H1 (cell line): Measurements from ENCODE around the gene CXXC5. TPM values are rescaled to one million over a fixed set of nuclear protein-coding genes. Genes with fewer than 3 reads are reported as not detected.

Experiments used
- CTCF ChIA-PET: fragments of 300-600 bp; sonication (Branson Sonifier 250); formaldehyde crosslinking; loops from one replicate; lab custom pipeline; 2021; ENCODE audit not compliant: partially characterized antibody; lab: Charles Lee
- POLR2A ChIA-PET: fragments of 300-600 bp; sonication (Branson Sonifier 250); formaldehyde crosslinking; loops from one replicate; lab custom pipeline; 2021; ENCODE audit warnings: inconsistent platforms; ENCODE audit not compliant: partially characterized antibody; lab: Charles Lee
- DNase-seq, 2 experiments: peaks; one replicate each; pipeline versions ENCODE4 v3.0.0 to v3.0.0-alpha.2; 2010 to 2022; ENCODE audit warnings: low spot score in 2 of 2, low read depth in 1 of 2, mixed read lengths in 1 of 2
- FAIRE-seq: peaks from 2 replicates; lab custom pipeline; 2011; peaks lifted over from hg19 to GRCh38; lab: Jason Lieb, UNC
- H2AFZ ChIP-seq: 2 replicates; pipeline ENCODE4 v1.8.1; 2012; ENCODE audit warnings: low read length, inconsistent platforms
- H2AK5ac ChIP-seq: 2 replicates; pipeline ENCODE4 v1.6.1; 2013; ENCODE audit warnings: low read depth, low read length
- H2BK120ac ChIP-seq: replicated peaks from 2 replicates; pipeline ENCODE3; 2013; ENCODE audit warnings: low read depth, low read length, inconsistent platforms
- H2BK12ac ChIP-seq: 2 replicates; pipeline ENCODE4 v1.6.1; 2013; ENCODE audit warnings: low read depth, low read length
- H2BK15ac ChIP-seq: 2 replicates; pipeline ENCODE4 v1.6.1; 2013; ENCODE audit warnings: low read length
- H2BK20ac ChIP-seq: 2 replicates; pipeline ENCODE4 v1.6.1; 2013; ENCODE audit warnings: low read length
- H2BK5ac ChIP-seq: 2 replicates; pipeline ENCODE4 v1.6.1; 2013; ENCODE audit warnings: low read depth, low read length
- H3K14ac ChIP-seq: 2 replicates; pipeline ENCODE4 v1.6.1; 2013; ENCODE audit warnings: inconsistent platforms; ENCODE audit not compliant: insufficient read length
- H3K18ac ChIP-seq: 2 replicates; pipeline ENCODE4 v1.6.1; 2013; ENCODE audit warnings: low read length; ENCODE audit errors: extremely low read depth
- H3K23ac ChIP-seq: 2 replicates; pipeline ENCODE4 v1.6.1; 2013; ENCODE audit warnings: inconsistent platforms; ENCODE audit not compliant: insufficient read length
- H3K23me2 ChIP-seq: 2 replicates; pipeline ENCODE4 v1.6.1; 2013; ENCODE audit warnings: low read depth, low read length
- H3K27ac ChIP-seq: 2 replicates; pipeline ENCODE4 v1.6.1; 2011; ENCODE audit warnings: low read depth, low read length, inconsistent platforms
- H3K27me3 ChIP-seq, 4 experiments: replicated peaks in 1 of 4; 1 replicate in 1 of 4; 2 replicates in 3 of 4; pipeline versions ENCODE4 v1.6.1 to v1.8.1; 2011 to 2013; ENCODE audit warnings: low read length in 3 of 4, mild to moderate bottlenecking in 3 of 4, inconsistent platforms in 2 of 4, mixed read lengths in 2 of 4, moderate library complexity in 1 of 4; ENCODE audit not compliant: control insufficient read depth in 3 of 4, insufficient read depth in 3 of 4; ENCODE audit errors: extremely low read depth in 1 of 4
- H3K36me3 ChIP-seq, 4 experiments: 2 replicates each; pipeline versions ENCODE4 v1.6.1 to v1.8.1; 2011 to 2013; ENCODE audit warnings: mild to moderate bottlenecking in 4 of 4, low read length in 3 of 4, moderate library complexity in 2 of 4, control low read depth in 1 of 4, inconsistent platforms in 1 of 4; ENCODE audit not compliant: insufficient read depth in 4 of 4, control insufficient read depth in 2 of 4
- H3K4ac ChIP-seq: replicated peaks from 2 replicates; pipeline ENCODE3; 2013; ENCODE audit warnings: low read length, low read depth, mixed read lengths, inconsistent platforms; ENCODE audit not compliant: insufficient read length
- H3K4me1 ChIP-seq, 4 experiments: replicated peaks in 1 of 4; 1 replicate in 1 of 4; 2 replicates in 3 of 4; pipeline versions ENCODE4 v1.6.1 to v1.8.1; 2011 to 2013; ENCODE audit warnings: low read length in 3 of 4, inconsistent platforms in 2 of 4, mixed read lengths in 1 of 4; ENCODE audit not compliant: insufficient read depth in 4 of 4, control insufficient read depth in 3 of 4
- H3K4me2 ChIP-seq, 2 experiments: 2 replicates each; pipeline versions ENCODE4 v1.6.1 to v1.8.1; 2011 to 2013; ENCODE audit warnings: low read depth in 2 of 2, low read length in 2 of 2, control low read depth in 1 of 2, inconsistent platforms in 1 of 2, mild to moderate bottlenecking in 1 of 2; ENCODE audit not compliant: insufficient read depth in 1 of 2
- H3K4me3 ChIP-seq, 4 experiments: fragments of 200-600, 300-600 bp in 1 of 4; sonication (generic), shearing (Covaris generic), sonication (Bioruptor Twin) in 1 of 4; 2 replicates each; pipeline versions ENCODE4 v1.5.1 to v1.8.1; 2011 to 2016; ENCODE audit warnings: low read length in 4 of 4, low read depth in 3 of 4, control low read depth in 2 of 4, inconsistent platforms in 2 of 4, mild to moderate bottlenecking in 2 of 4, mixed read lengths in 1 of 4, moderate library complexity in 1 of 4; ENCODE audit not compliant: insufficient read depth in 2 of 4; ENCODE audit errors: extremely low read depth in 1 of 4
- H3K56ac ChIP-seq: replicated peaks from 2 replicates; pipeline ENCODE3; 2013; ENCODE audit warnings: low read depth, mild to moderate bottlenecking, mixed read lengths, low read length, inconsistent platforms; ENCODE audit not compliant: insufficient read length
- H3K79me1 ChIP-seq: 2 replicates; pipeline ENCODE4 v1.6.1; 2013; ENCODE audit warnings: low read depth, low read length, control low read depth
- H3K79me2 ChIP-seq, 2 experiments: 2 replicates each; pipeline versions ENCODE4 v1.6.1 to v1.8.1; 2012 to 2013; ENCODE audit warnings: low read length in 2 of 2, mild to moderate bottlenecking in 2 of 2, inconsistent platforms in 1 of 2; ENCODE audit not compliant: insufficient read depth in 2 of 2, control insufficient read depth in 1 of 2
- H3K9ac ChIP-seq, 4 experiments: replicated peaks in 1 of 4; 1 replicate in 1 of 4; 2 replicates in 3 of 4; pipeline versions ENCODE4 v1.6.1 to v1.8.1; 2011 to 2013; ENCODE audit warnings: low read depth in 3 of 4, low read length in 3 of 4, control low read depth in 2 of 4, mild to moderate bottlenecking in 2 of 4, moderate library complexity in 2 of 4, inconsistent platforms in 1 of 4; ENCODE audit errors: extremely low read depth in 1 of 4
- H3K9me3 ChIP-seq, 2 experiments: 2 replicates each; pipeline versions ENCODE4 v1.6.1 to v1.8.1; 2012 to 2013; ENCODE audit warnings: mild to moderate bottlenecking in 2 of 2, moderate library complexity in 2 of 2, control low read depth in 1 of 2, inconsistent platforms in 1 of 2, low read depth in 1 of 2, low read length in 1 of 2, mixed read lengths in 1 of 2; ENCODE audit not compliant: insufficient read depth in 2 of 2
- H4K20me1 ChIP-seq, 2 experiments: replicated peaks in 1 of 2; 2 replicates each; pipeline versions ENCODE3 to v1.8.1; 2011 to 2013; ENCODE audit warnings: inconsistent platforms in 2 of 2, low read length in 2 of 2, mild to moderate bottlenecking in 1 of 2; ENCODE audit not compliant: insufficient read depth in 2 of 2, control insufficient read depth in 1 of 2
- H4K5ac ChIP-seq: 2 replicates; pipeline ENCODE4 v1.6.1; 2013; ENCODE audit warnings: low read length, low read depth, mixed read lengths, inconsistent platforms; ENCODE audit not compliant: insufficient read length
- H4K8ac ChIP-seq: 2 replicates; pipeline ENCODE4 v1.8.0; 2013; ENCODE audit warnings: mild to moderate bottlenecking, moderate library complexity, low read length, inconsistent platforms; ENCODE audit not compliant: insufficient read depth; ENCODE audit errors: extremely low read depth
- H4K91ac ChIP-seq: replicated peaks from 2 replicates; pipeline ENCODE3; 2013; ENCODE audit warnings: low read length, mixed read lengths, inconsistent platforms; ENCODE audit not compliant: insufficient read length
- CBX5 ChIP-seq: fragments of 300-800, 300-1000 bp; sonication (generic); IDR thresholded peaks from 2 replicates; pipeline ENCODE4 v1.7.1; 2016; ENCODE audit warnings: antibody characterized with exemption, low read length, low read depth
- CREB1 ChIP-seq: IDR thresholded peaks from 2 replicates; pipeline ENCODE4 v1.6.1; 2012; ENCODE audit warnings: inconsistent platforms
- CTBP2 ChIP-seq: IDR thresholded peaks from 2 replicates; pipeline ENCODE4 v1.7.0; 2011; ENCODE audit warnings: borderline replicate concordance, mild to moderate bottlenecking, moderate library complexity, mixed read lengths, low read length; ENCODE audit not compliant: insufficient read depth, insufficient read length
- HDAC6 ChIP-seq: IDR thresholded peaks from one replicate; pipeline ENCODE4 v1.7.1; 2012; ENCODE audit warnings: low read depth, mild to moderate bottlenecking, inconsistent platforms, low read length, moderate library complexity
- KDM1A ChIP-seq: fragments of 200-600, 300-600 bp; sonication (generic); IDR thresholded peaks from 2 replicates; pipeline ENCODE4 v1.7.1; 2016; ENCODE audit warnings: mild to moderate bottlenecking, low read length, borderline replicate concordance
- MAFK ChIP-seq: IDR thresholded peaks from 2 replicates; pipeline ENCODE4 v1.6.1; 2012; ENCODE audit warnings: low read depth, mild to moderate bottlenecking, improper control_type of control experiment, low read length
- PHF8 ChIP-seq: fragments of 200-600 bp; sonication (generic); conservative IDR thresholded peaks from 2 replicates; pipeline ENCODE4 v1.7.1; 2012; ENCODE audit warnings: low read depth, mild to moderate bottlenecking, inconsistent platforms, low read length, moderate library complexity
- POLR2A ChIP-seq, 2 experiments: IDR thresholded peaks; 1 replicate in 1 of 2; 2 replicates in 1 of 2; pipeline ENCODE4 v1.6.1; 2011; ENCODE audit warnings: low read depth in 2 of 2, low read length in 2 of 2, mild to moderate bottlenecking in 2 of 2; ENCODE audit errors: control extremely low read depth in 1 of 2
- RFX5 ChIP-seq: IDR thresholded peaks from 2 replicates; pipeline ENCODE4 v1.6.1; 2011; ENCODE audit warnings: low read depth, low read length, improper control_type of control experiment, borderline replicate concordance
- RNF2 ChIP-seq: fragments of 200-900, 300-1000 bp; sonication (generic); IDR thresholded peaks from 2 replicates; pipeline ENCODE4 v1.7.1; 2016; ENCODE audit warnings: borderline replicate concordance, low read depth, mild to moderate bottlenecking, antibody characterized with exemption, low read length; ENCODE audit not compliant: poor library complexity, severe bottlenecking; ENCODE audit errors: missing control alignments
- RXRA ChIP-seq: IDR thresholded peaks from 2 replicates; pipeline ENCODE4 v1.6.1; 2011; ENCODE audit warnings: low read depth, mild to moderate bottlenecking, low read length, moderate library complexity; ENCODE audit not compliant: insufficient read depth
- TAF1 ChIP-seq: IDR thresholded peaks from 2 replicates; pipeline ENCODE4 v1.6.1; 2011; ENCODE audit warnings: mild to moderate bottlenecking, low read depth, low read length
- WGBS, 2 experiments: shearing (Covaris generic) in 1 of 2; methylation state at CpG; one replicate each; pipeline versions ENCODE4 v1.1.6 to v1.1.7; 2013 to 2015; ENCODE audit warnings: low lambda C conversion rate in 2 of 2, mixed read lengths in 2 of 2, inconsistent platforms in 1 of 2, low coverage in 1 of 2, missing lambda C conversion rate in 1 of 2; ENCODE audit not compliant: insufficient replicate concordance in 2 of 2, insufficient coverage in 1 of 2, insufficient read length in 1 of 2; ENCODE audit errors: extremely low coverage in 1 of 2, missing lambda C conversion rate in 1 of 2; 5-methylcytosine and 5-hydroxymethylcytosine counted together
- polyA plus RNA-seq, 7 experiments: library from polyadenylated mRNA; depleted of rRNA in 3 of 7; stranded (reverse) in 5 of 7; unstranded in 2 of 7; fragments of >200 nt in 5 of 7; fragments of 200-250 nt in 2 of 7; gene quantifications; 1 replicate in 5 of 7; 2 replicates in 1 of 7; 4 replicates in 1 of 7; pipeline versions ENCODE4 v1.2.1 to v1.2.3, GENCODE V29; 2011 to 2013; ENCODE audit warnings: missing spikeins in 2 of 7, mixed read lengths in 2 of 7
- total RNA-seq: library from RNA; stranded (reverse); fragmentation: NEBNext Ultra II Directional; extraction: Animal tissue kit (Norgen Biotek cat#: 25700); gene quantifications from 2 replicates; pipeline ENCODE4 v1.2.1, GENCODE V29; 2021

The CXXC5 gene
- total and polyA plus RNA-seq, 2 of the 8 experiments (the other 6 are each of a cell fraction or from before 2014, with no cell fraction given): 61.4 to 74.0 TPM

GRCh38 chr5:139663207-139664085 lies 15.3 kb downstream of the CXXC5 start:
- no peaks in the 10 kb centered on the region for H3K9me3 ChIP-seq
- no peak overlapping the region for H3K4me3 ChIP-seq
- CTCF ChIA-PET: interaction anchor here (0.7 to 17.2 kb wide), 7 partner anchors 7 to 199 kb away, joined by 3 to 171 read pairs (median 25); no protein-coding TSS in a partner anchor
- H3K79me1 ChIP-seq: peaks cover 24% of the 10 kb centered on the region
- H3K4ac ChIP-seq: no peak overlapping the region
- no peak overlapping the region for H2BK15ac ChIP-seq
- no peaks in the 10 kb centered on the region for H3K36me3 ChIP-seq
- no peak overlapping the region for H3K56ac ChIP-seq
- no peak overlapping the region for H3K14ac ChIP-seq
- peak overlapping the region; percentile 37; the same call in 1 of the 2 replicates for H2BK5ac ChIP-seq
- no peak for FAIRE-seq
- H3K4me2 ChIP-seq: no peak overlapping the region
- no peak overlapping the region for H3K27ac ChIP-seq
- H2AFZ ChIP-seq: no peak overlapping the region
- H3K23ac ChIP-seq: no peak overlapping the region
- H2BK12ac ChIP-seq: no peak overlapping the region
- peaks cover 11 to 96% of the 10 kb centered on the region in 2 experiments; a peak in 3 of 4 replicates for H3K79me2 ChIP-seq
- peaks cover 66 to 77% of the 10 kb centered on the region in 2 experiments for H4K20me1 ChIP-seq
- H4K8ac ChIP-seq: no peak overlapping the region
- H3K4me1 ChIP-seq: peaks cover 6 to 58% (median 47%) of the 10 kb centered on the region in 4 experiments
- no peak overlapping the region for H4K5ac ChIP-seq
- no peaks in the 10 kb centered on the region; the same call in none of the 2 replicates for H3K23me2 ChIP-seq
- H3K18ac ChIP-seq: no peak overlapping the region
- H3K27me3 ChIP-seq: no peaks in the 10 kb centered on the region
- no peak overlapping the region for H2AK5ac ChIP-seq
- H3K9ac ChIP-seq: no peak overlapping the region
- no peak overlapping the region for H2BK20ac ChIP-seq
- H4K91ac ChIP-seq: no peak overlapping the region
- no peak for DNase-seq
- WGBS, 2 experiments: 96% methylated on average over 14 of the region's 14 CpGs; no CpG with 5 or more reads in 1 of the 2 experiments
- H2BK120ac ChIP-seq: no peak overlapping the region
- POLR2A ChIA-PET: interaction anchor here (0.8 to 2.0 kb wide), 5 partner anchors 9 to 30 kb away, joined by 3 to 7 read pairs (median 4); no protein-coding TSS in a partner anchor
- TF ChIP-seq TAF1: no peak
- TF ChIP-seq MAFK: no peak
- TF ChIP-seq CBX5: no peak
- no peak for TF ChIP-seq PHF8
- no peak for TF ChIP-seq POLR2A (IDR thresholded peaks at IDR 0.05; ENCODE audit: control extremely low read depth in 1 of 2, low read depth in 2 of 2, low read length in 2 of 2)
- no peak for TF ChIP-seq RNF2
- TF ChIP-seq KDM1A: no peak
- no peak for TF ChIP-seq RXRA
- TF ChIP-seq CTBP2: no peak
- no peak for TF ChIP-seq CREB1
- TF ChIP-seq HDAC6: no peak
- no peak for TF ChIP-seq RFX5
